Left ventricle myocardium inferior (tissue), 1 donor: ENCODE results near the gene ENKUR. TPM values are rescaled to one million over a fixed set of nuclear protein-coding genes. Genes with fewer than 3 reads are reported as not detected.

Experiments
- DNase-seq: peaks from one replicate; pipeline ENCODE4 v3.0.0-alpha.2; 2020
- H3K27ac ChIP-seq: fragments of 200-600 bp; replicated peaks from 2 replicates; pipeline ENCODE4 v1.8.0; 2021
- H3K27me3 ChIP-seq: fragments of 200-600 bp; 2 replicates; pipeline ENCODE4 v1.8.0; 2021; ENCODE audit warnings: low read depth
- H3K36me3 ChIP-seq: fragments of 200-600 bp; 2 replicates; pipeline ENCODE4 v1.8.0; 2021
- H3K4me1 ChIP-seq: fragments of 200-600 bp; 2 replicates; pipeline ENCODE4 v1.8.0; 2021
- H3K4me3 ChIP-seq: fragments of 200-600 bp; 2 replicates; pipeline ENCODE4 v1.8.0; 2021; ENCODE audit warnings: mild to moderate bottlenecking, moderate library complexity
- H3K9me3 ChIP-seq: fragments of 200-600 bp; replicated peaks from 2 replicates; pipeline ENCODE4 v1.8.0; 2021
- intact Hi-C: fragments of 100-400 bp; cut with micrococcal nuclease; formaldehyde crosslinking; loops from one replicate; pipeline ENCODE4 v1.11.0; 2022
- long read RNA-seq: library from polyadenylated mRNA; unstranded; transcript quantifications from one replicate; pipeline ENCODE4 v2.0.0, GENCODE V29; 2021
- total RNA-seq: library from RNA; stranded (reverse); fragmentation: NEBNext Ultra II Directional; extraction: Animal tissue kit (Norgen Biotek cat#: 25700); gene quantifications from one replicate; pipeline ENCODE4 v1.2.1, GENCODE V29; 2021
- TF ChIP-seq, protein P1 (sequence below): fragments of 200-600 bp; IDR thresholded peaks from 2 replicates; pipeline ENCODE4 v1.8.0; 2021; ENCODE audit warnings: antibody characterized with exemption, mild to moderate bottlenecking, borderline replicate concordance
- donor health status: DM: no; HTN: yes; CAD: no; lungs with severe emphysema.

Gene ENKUR, protein sequence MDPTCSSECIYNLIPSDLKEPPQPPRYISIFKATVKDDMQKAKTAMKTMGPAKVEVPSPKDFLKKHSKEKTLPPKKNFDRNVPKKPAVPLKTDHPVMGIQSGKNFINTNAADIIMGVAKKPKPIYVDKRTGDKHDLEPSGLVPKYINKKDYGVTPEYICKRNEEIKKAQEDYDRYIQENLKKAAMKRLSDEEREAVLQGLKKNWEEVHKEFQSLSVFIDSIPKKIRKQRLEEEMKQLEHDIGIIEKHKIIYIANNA
- total RNA-seq: not detected
- long read RNA-seq, partial matches to known transcripts: 0 of 2 reads
- long read RNA-seq, other reads (novel, unspliced or antisense): 2 of 2 reads

DNA sequence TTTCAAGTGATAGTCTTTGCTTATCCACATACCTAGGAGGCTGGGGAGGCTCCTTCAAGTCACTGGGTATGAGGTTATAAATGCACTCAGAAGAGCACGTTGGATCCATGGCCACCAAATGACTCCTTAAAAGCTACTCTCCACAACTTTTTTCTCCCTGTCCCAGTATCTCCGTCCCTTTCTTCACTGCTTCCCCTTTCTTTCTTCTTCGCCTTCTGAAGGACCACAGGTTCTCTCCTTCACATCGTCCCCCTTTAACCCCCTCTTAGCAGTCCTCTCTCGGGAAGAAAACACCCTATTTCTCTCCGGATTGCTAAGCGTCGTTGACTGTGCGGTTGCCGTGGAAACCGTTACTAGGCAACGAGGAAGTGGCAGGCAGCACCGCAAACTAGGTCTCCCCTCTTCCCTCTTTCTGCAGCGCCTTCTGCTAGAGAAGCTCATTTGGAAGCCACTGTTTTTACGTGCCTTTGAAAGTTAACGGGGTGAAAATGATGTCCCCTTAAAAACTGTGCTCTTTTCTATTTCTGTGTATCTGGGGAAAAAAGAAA is at the start of gene ENKUR:
Gene ENKUR, minus strand, starts transcription at position 331 of the 548 bp plus-strand sequence. Its CDS starts 222 bp downstream, at position 109.
- Histone ChIP-seq H3K4me1 (peaks cover 25% of the 10 kb centered on the region), H3K4me3 (peak within 1 kb of the TSS; percentile 81), H3K27ac (peak within 1 kb of the TSS; percentile 97), H3K27me3 (no peaks in the 10 kb centered on the region), H3K9me3 (no peaks in the 10 kb centered on the region), H3K36me3 (no peaks in the 10 kb centered on the region)
- intact Hi-C loops: no loop called here
- TF ChIP-seq, protein P1, sequence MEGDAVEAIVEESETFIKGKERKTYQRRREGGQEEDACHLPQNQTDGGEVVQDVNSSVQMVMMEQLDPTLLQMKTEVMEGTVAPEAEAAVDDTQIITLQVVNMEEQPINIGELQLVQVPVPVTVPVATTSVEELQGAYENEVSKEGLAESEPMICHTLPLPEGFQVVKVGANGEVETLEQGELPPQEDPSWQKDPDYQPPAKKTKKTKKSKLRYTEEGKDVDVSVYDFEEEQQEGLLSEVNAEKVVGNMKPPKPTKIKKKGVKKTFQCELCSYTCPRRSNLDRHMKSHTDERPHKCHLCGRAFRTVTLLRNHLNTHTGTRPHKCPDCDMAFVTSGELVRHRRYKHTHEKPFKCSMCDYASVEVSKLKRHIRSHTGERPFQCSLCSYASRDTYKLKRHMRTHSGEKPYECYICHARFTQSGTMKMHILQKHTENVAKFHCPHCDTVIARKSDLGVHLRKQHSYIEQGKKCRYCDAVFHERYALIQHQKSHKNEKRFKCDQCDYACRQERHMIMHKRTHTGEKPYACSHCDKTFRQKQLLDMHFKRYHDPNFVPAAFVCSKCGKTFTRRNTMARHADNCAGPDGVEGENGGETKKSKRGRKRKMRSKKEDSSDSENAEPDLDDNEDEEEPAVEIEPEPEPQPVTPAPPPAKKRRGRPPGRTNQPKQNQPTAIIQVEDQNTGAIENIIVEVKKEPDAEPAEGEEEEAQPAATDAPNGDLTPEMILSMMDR: no peak
- DNase-seq: peak; percentile 87

DNA sequence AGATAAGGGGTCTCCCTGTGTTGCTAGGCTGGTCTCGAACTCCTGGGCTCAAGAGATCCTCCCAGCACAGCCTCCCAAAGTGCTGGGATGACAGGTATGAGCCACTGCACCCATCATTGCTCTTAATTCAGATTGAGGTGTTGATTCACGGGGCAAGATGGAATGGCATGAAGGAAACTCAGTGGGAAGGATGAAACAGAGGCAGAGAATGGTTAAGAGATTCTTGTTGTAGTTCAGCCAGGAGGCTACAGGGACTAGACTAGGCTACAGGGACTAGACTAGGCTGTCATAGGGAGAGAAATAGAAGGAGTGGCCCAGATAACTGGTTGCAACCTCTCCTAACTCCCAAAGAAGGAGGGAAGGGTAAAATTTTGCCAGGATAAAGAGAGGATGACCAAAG is 48.4 kb upstream of the ENKUR start:
- TF ChIP-seq, protein P1: no peak
- intact Hi-C loops: no loop called here
- Histone ChIP-seq H3K4me3 (no peak overlapping the region), H3K36me3 (no peaks in the 10 kb centered on the region), H3K27ac (no peak overlapping the region), H3K9me3 (no peaks in the 10 kb centered on the region), H3K4me1 (peaks cover 9% of the 10 kb centered on the region), H3K27me3 (no peaks in the 10 kb centered on the region)
- DNase-seq: no peak

DNA sequence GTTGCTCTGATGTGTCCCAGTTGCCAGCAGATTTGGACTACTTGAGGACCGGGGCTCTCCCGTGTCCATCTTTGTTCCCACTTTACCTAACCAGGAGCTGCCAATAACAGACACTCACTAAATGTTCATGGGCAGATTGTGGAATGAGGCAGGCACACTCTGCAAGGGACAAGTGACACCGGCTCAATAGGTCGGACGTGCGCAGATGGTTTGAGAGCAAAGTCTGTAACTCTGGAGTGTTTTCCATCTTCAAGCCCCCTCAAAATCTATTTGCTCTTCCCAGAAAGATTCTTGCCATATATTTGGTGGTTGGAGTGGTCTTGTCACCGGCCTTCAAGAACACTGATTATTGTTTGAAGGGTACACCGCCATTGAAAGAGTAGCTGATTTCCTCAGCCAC is 47.7 kb upstream of the ENKUR start:
- TF ChIP-seq, protein P1: no peak

DNA sequence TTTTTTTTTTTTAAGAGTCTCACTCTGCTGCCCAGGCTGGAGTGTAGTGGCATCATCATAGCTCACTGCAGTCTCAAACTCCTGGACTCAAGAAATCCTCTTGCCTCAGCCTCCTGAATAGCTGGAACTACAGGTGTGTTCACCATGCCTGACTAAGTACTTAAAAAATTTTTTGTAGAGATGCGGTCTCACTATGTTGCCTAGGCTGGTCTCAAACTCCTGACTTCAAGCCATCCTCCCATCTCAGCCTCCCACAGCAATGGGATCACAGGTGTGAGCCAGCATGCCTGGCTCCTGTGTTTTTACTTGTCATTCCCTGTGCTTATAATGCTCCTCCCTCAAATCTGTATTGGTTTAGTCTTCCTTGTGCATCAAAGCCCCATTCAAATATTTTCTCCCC is 47.2 kb upstream of the ENKUR start:
- no peak overlapping the region for H3K4me3 ChIP-seq
- TF ChIP-seq, protein P1: no peak
- DNase-seq: no peak
- no peaks in the 10 kb centered on the region for H3K36me3 ChIP-seq
- no peaks in the 10 kb centered on the region for H3K27me3 ChIP-seq
- no peaks in the 10 kb centered on the region for H3K9me3 ChIP-seq
- intact Hi-C loops: no loop called here
- no peak overlapping the region for H3K27ac ChIP-seq
- peaks cover 9% of the 10 kb centered on the region for H3K4me1 ChIP-seq

More for the DNA sequence above, 47.7 kb upstream of the ENKUR start:
- Histone ChIP-seq H3K4me3 (no peak overlapping the region), H3K9me3 (no peaks in the 10 kb centered on the region), H3K27me3 (no peaks in the 10 kb centered on the region), H3K36me3 (no peaks in the 10 kb centered on the region), H3K4me1 (peaks cover 9% of the 10 kb centered on the region), H3K27ac (no peak overlapping the region)
- DNase-seq: no peak
- intact Hi-C loops: no loop called here

DNA sequence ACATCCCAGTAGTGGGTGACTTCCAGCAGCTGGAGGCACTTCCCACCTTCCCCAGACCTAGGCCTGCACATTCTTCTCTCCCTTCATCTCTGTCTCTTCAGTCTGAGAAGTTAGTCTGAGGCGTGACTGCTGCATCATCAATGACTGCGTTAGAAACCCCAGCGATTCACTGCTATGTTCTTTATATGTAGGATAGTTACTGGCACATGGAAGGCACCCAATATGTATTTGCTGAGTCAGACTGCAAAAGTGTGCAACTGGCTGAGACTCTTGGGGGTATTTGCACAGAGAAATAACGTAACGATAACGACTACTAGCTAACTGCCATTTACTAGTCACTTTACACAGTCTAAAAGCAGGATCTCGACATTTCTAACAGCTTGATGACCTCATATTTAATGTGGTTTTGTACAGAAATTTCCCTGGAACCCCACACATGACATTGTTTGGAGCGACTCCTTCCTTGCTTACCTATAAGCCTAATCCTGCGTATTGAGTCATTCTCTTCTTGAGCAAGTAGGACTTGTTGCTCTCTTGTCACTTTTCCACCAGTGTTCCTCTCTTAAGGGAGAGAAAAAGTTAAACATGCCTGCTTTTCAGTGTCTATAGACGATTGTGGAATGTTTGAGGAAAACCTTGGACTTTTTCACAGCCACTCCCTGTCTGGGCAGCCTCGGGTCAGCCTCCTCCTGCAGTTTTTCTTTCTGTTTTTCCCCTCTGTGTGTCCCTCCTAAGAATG is 45.9 kb upstream of the ENKUR start:
- TF ChIP-seq, protein P1: no peak

More for the DNA sequence above, 45.9 kb upstream of the ENKUR start:
- Histone ChIP-seq H3K27me3 (no peaks in the 10 kb centered on the region), H3K27ac (peak overlapping the region; percentile 40), H3K9me3 (no peaks in the 10 kb centered on the region), H3K4me3 (peak overlapping the region; percentile 19), H3K4me1 (peaks cover 9% of the 10 kb centered on the region), H3K36me3 (no peaks in the 10 kb centered on the region)
- no peak for DNase-seq
- intact Hi-C loops: no loop called here
